Hematopoietic multipotent progenitor cell treated with erythropoietin and hydrocortisone succinate and interleukin-3 and kit ligand, for 8 days (in vitro differentiated cells): ENCODE measurements around the gene GNG10.
"Not testable (repeated sequence)": the region's sequence is repeated elsewhere in the genome, so short reads cannot be mapped to it uniquely, and the experiment has no call there.

ENCODE experiments used
- DNase-seq: peaks from one replicate; pipeline ENCODE4 v3.0.0-alpha.2; 2015

The GNG10 gene

DNA sequence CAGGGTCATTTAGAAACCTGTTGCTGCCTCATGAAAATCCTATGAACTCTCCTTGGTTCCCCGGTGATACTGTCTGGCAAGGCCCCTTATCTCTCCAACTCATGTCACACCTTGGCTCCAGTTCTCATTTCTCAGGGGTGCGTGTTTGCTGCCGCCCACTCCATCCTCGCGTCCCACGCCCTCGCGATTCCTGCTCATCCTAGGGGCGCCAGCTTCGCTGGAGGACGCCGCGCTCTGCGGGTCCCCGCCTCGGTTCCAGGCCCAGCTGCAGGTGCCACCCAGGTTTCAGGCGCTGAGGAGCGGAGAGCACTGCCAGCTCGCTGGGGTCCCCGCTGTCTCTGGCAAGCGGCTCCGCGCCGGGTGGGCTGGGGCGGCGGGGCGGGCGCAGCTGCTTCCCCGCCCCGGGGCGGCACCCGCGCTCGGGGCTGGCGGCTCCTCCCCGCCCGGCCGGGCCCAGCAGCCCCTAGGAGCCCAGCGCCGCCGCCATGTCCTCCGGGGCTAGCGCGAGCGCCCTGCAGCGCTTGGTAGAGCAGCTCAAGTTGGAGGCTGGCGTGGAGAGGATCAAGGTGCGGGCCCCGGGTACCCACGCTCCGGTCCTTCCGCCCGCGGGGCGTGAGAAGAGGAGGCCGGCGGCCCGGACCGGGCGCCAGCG, at the start of gene GNG10:
Gene GNG10 (plus strand): TSS at position 456 of the 652 bp plus-strand sequence. CDS start 30 bp downstream, at position 486.
- peak; percentile 61 for DNase-seq

DNA sequence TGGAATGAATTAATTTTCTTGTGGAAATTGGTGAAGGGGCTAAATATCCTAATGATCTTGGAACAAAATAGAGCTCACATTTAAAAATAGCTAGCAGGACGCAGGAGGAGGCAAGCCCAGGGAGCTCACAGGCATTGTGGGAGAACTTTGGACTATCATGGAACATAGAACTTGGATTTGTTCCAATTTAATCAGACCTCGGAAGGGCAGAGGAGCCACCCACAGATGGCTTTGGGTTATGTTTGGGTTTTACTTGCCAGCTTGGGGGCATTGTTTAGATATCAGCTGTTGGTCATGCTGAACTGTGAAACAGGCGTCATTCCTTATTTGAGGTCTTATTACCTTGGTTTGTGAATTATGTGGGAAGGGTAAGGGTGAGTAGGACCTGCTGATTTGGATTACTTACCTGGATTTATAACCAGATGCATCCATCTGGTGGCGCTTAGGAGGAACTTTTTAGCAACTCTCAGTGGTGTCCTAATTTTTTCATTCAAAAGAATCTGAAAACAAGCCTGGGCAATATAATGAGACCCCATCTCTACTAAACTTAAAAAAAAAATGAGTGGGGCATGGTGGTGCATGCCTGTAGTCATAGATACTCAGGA, 47.9 kb upstream of the GNG10 start:
- no peak for DNase-seq

DNA sequence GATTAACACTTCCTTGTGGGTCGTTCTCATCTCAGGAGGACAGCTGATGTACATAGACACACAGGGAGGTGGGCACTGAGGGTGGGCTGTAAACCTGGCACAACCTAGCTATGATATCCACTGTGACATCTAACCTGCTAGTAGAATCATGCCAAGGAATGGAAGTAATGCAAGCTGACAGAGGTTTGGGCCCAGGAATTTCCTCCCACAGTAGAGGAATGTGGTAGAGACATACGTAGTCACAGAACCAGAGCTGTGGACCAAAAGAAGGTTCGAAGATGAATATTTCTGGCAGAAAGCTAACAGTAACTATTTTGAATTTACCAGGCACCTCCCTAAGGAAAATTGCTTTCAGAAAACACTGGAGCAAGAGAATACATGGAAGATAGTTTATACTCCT, 45.5 kb upstream of the GNG10 start:
- DNase-seq = no peak

DNA sequence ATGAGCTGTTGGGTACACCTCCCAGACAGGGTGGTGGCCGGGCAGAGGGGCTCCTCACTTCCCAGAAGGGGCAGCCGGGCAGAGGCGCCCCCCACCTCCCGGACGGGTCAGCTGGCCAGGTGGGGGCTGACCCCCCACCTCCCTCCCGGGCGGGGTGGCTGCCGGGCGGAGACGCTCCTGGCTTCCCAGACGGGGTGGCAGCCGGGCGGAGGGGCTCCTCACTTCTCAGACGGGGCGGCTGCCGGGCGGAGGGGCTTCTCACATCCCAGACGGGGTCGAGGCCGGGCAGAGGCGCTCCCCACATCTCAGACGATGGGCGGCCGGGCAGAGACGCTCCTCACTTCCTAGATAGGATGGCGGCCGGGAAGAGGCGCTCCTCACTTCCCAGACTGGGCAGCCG, 44.1 kb upstream of the GNG10 start:
- not testable (repeated sequence) for DNase-seq

DNA sequence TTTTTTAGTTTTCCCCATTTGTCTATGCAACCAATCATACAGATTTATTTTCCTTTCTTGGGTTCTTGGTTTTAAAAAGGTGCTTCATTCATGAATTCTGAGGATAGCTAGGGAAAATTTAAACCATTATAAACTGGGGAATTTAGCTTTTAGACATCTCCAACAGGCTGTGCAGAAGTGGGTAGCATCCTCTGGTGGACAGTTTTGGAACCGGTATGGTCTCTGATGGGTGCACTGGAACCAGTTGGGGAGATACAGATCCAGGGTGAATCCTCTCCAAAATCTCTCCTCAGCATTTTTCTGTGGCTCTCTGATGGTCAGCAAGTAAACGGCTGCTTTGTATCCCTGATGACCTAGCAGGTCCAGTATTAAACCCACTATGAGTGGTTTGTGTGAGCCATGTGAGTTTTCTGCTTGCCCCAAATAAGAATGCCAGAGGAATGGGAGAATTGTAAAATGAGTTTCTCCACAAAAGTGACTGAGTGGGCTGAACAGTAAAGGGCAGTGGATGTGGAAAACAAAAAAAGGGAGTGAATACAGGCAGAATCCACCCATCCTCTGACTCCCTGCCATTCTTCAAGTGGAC, 39.4 kb upstream of the GNG10 start:
- no peak for DNase-seq

DNA sequence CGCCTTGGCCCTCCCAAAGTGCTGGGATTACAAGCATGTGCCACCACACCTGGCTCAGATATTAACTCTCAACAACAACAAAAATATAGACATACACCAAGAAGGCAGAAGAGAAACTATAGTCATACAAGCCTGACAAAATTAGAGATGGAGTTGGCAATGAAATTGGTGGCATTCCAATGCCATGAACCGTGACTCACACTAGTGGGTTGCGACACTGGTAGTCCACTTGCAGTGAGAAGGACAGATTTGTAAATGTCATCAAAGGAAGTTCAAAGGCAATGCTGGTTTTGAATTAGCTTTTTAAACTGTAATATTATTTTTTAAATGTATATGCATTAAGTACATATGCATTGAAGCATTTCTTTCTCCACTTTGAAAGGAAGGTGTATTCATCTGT, 38.8 kb upstream of the GNG10 start:
- DNase-seq = no peak

DNA sequence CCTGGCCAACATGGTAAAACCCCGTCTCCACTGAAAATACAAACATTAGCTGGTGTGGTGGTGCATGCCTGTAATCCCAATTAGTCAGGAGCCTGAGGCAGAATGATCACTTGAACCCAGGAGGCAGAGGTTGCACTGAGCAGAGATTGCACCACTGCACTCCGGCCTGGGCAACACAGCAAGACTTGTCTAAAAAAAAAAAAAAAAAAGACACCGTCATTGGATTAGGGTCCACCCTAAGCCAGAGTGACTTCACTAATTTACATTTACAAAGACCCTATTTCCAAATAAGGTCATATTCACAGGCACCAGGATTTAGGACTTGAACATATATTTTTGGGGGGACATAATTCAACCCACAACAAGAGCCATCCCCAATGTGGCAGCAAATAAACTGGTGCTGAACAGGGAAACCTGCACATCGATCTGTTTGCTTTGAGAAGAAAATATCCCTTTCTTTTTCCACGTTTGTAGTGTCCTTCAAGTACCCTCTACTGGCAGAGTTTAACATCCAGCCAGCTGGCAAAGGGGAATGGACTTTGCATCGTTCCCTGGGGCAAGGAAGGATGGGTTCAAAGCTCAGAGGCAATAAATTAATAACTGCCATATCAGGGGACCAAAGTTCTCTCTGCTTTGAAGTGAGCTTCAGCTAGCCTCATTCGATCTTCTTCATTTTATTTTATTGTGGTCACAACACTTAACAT, 34.0 kb upstream of the GNG10 start:
- no peak for DNase-seq

DNA sequence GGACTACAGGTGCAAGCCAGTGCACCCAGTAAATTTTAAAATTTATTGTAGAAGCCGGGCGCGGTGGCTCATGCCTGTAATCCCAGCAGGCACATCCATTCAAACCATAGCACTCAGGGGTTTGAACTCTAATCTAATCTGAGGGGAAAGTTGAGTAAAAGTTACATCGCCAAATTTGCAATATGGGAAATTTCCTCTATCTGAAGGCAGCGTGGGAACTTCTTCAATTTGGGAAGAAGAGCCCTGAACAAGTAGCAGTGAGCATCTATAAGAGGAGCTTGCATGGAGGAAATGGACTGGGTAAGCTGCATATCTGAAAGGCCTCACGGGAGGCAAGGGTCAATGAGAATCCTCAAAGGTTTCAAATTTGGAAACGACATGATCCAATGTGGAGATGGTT, 33.0 kb upstream of the GNG10 start:
- DNase-seq = no peak

DNA sequence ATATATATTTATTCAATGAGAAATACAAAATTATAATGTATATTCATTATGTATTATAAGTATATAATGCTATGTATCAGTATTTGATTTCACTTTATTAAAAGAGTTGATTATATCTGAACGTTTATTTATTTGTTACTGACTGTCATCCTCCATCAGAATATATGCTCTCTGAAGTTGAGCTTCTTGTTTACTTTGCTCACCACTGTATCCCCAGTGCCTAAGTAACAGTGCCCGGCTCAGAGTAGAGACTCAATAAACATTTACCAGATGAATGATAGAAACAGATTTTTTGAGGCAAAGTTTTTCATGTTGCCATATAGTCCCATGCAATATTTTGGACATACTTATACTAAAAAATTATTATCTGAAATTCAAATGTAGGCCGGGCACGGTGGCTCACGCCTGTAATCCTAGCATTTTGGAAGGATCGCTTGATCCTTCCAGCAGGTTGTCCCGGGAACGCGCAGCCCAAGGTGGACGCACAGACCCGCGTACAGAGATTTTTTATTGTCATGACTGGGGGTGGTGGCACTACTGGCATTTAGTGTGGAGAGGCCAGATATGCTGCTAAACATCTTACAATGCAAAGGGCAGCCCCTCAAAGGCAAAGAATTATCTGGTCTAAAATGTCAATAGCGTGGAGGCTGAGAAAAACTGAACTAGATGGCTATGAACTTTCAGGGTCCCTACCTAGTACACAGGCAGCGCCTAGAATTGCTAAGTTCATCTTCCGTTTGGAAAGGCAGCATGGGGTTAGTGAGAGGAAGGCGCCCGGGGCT, 31.0 kb upstream of the GNG10 start:
- no peak for DNase-seq

DNA sequence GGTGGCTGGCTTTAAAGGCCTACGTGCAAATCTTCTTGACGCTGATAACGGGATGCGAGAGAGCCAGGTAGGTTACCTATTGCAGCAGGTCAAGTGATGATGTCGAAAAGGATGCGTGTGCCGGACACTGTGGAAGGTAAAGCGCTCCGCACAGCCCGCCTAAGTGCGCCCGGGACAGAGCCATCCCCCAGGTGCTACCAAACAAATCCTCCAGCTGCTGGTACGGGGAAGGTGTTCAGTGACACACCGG, 30.5 kb upstream of the GNG10 start:
- DNase-seq = no peak

DNA sequence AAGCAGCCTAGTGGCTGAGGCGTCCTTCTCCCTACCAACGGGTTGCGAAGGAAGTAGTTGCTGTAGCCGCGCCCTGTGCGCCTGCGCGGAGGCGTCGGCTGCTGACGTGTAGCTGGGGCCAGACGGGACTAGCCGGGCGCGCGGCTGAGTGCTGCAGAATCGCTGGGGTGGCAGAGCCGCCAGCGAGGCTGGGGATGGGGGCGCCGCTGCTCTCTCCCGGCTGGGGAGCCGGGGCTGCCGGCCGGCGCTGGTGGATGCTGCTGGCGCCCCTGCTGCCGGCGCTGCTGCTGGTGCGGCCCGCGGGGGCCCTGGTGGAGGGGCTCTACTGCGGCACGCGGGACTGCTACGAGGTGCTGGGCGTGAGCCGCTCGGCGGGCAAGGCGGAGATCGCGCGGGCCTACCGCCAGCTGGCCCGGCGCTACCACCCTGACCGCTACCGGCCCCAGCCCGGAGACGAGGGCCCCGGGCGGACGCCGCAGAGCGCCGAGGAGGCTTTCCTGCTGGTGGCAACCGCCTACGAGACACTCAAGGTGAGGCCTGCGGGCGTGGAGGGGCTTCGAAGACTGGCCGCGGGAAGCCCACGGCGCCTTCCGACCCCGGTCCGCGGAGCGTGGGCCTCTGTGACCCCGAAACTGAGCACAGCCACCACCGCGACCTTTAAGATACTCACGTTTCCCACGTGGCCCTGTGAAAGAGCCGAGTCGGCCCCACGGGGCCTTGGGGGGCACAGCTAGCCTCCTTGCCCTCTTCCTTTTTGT, 30.0 kb upstream of the GNG10 start, which contains the start of gene DNAJC25:
Gene DNAJC25 (plus strand): TSS at position 121 of the 758 bp plus-strand sequence. CDS start 74 bp downstream, at position 195.
- DNase-seq = peak; percentile 98

DNA sequence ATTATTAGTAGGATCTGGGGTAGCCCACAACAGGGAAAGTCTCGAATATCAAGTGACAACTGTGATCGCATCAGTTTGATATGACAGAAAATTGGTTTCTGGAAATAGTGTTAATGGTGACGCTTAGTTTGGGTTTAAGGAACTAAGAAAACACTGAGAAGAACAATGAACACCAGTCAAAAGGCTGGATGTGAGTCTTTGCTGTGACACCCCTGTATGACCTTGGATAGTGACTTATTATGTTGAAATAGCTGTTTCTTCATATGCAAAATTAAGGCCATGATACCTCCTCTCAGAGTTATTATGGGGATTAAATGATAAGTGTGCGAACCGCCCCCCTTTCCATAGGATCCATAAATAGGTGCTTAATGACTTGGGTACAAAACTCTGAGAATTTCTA, 29.3 kb upstream of the GNG10 start:
- peak; percentile 11 for DNase-seq

DNA sequence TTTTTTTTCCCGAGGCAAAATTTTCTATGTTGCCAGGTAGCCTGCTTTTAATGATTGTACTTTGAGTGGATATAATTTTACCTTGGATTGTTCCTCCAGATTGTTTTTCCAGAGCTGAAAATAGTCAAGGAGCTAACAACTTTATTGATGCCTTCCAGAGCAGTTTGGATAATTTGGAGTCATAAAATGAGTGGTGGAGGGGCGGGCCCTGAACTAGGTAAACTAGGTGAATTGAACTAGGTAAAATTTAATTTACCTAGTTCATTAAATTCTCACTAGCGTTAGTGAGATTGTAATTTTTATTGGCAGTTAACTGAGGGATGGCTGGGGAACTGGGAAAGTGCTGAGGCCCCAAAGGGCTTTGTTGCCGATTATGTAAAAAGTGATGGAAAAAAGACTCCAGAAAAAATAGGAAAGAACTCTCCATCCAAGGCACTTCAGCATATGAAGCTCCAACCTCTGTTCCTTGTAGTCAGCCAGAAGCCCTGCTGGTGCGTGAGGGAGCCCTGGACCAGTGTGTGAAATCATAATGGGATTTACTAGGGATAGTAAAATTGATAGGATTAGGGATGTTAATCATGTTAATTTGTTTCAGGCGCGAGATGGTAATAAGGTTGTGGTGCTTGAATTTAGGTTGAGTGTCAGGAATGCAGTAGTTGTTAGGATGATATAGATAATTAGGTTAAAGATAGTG, 28.6 kb upstream of the GNG10 start:
- DNase-seq = no peak

DNA sequence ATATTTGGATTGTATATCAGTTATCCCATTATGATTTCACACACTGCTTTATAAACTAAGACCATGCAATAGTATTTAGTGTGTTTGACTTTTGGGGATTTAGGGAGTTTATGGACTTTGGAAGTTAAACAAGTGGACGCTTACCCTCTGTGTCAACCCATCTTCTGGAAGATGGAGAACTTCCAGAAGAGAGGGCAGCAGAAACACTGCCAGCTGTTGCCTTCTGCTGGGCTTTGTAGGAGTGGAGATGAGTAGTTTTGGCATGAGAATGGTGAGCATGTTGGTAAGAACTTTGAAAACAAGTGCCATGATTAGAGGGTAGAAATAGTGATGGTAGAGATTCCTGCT, 28.0 kb upstream of the GNG10 start:
- no peak for DNase-seq

DNA sequence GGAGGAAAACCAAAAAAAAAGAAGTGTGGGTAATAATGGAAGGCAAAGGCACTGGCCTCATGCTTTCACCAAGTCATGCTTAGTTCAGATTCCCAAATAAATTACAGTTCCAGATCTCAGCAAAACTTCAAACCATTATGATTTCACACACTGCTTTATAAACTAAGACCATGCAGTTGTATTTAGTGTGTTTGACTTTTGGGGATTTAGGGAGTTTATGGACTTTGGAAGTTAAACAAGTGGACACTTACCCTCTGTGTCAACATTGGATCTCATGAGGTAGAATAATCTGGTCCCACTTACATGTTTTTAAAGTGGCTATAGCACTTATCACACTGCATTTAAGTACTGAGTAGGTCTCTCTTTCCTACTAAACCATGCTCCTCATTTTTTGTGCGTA, 26.5 kb upstream of the GNG10 start:
- no peak for DNase-seq

DNA sequence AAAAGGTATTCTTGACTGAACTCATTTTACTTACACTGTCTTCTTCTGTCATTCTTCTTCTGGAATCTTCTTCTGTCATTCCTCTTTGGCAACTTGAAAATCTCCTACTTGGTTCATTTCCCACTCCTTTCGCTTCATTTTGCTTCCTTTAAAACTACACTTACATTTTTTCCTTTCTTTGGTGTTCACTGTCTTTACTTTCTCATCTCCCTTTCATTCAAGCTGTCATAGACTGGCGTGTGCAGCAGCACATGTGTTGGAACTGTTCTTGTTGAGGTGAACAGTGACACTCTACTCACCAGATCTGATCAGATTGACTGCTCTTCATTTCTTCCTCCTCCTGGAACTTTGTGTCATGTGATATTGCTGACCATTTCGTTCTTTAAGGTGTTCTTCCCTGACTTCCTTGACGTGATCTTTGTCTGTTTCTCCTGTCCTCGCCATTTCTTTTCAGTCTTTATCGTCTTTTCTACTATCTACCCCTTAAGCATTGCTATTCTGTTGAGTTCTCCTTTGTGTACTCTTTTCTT, 23.9 kb upstream of the GNG10 start:
- no peak for DNase-seq

DNA sequence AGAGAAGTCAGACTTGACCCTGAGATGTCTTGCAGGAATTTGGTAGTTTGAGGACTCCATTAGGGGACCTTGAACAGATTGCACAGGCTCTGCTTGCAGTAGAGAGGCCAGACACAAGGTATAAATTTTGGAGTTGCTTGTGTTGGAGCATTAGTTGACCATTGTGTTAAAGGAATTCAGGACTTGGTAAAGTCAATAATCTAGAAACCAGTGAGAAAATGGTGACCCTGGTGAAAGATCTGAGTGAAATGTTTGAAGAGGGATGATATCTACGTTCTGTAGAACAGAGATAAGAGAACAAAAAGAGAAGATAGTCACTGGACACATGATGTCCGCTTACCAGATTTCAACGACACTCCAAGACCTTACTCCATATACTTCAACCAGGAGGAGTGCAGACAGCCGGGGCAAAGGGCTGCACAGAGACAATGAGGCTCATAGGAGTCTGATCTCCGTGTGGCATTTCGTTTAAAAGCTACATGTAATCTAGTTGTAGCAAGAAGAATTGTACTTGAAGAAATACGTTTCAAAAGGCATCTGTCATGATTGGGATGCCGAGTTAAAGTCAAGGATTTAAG, 17.1 kb upstream of the GNG10 start:
- no peak for DNase-seq

DNA sequence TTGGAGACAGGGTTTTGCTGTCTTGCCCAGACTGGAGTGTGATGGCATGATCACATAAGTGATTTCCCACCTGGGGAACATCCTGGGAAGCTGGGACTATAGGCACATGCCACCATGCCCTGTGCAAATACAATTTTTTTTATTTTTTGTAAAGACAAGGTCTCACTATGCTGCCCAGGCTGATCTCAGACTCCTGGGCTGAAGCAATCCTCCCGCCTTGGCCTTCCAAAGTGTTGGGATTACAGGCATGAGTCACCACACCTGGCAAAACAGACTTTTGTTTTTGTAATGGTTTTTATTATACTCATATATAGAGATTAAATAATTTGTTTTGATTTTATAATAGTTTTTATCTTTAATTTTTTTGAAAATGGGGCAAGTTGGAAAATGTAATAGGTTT, 15.6 kb upstream of the GNG10 start:
- no peak for DNase-seq

DNA sequence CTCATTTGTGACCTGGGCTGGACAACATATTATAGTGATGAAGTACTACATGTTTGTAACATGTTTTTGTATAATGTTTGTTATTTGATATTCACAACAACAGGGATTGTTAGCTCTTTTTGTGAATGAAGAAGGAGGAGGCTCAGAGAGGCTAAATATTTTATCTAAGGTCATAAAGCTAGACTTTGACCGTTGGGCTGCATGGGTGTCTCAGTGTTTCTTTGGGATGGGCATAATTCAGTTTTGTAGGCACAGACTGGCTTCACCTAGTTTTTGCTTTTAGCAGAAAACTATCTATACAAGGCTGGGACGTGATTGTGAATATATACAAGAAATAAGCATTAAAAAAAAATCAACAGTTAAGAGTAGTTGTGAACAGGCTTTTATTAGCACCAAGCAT, 15.0 kb upstream of the GNG10 start:
- no peak for DNase-seq

DNA sequence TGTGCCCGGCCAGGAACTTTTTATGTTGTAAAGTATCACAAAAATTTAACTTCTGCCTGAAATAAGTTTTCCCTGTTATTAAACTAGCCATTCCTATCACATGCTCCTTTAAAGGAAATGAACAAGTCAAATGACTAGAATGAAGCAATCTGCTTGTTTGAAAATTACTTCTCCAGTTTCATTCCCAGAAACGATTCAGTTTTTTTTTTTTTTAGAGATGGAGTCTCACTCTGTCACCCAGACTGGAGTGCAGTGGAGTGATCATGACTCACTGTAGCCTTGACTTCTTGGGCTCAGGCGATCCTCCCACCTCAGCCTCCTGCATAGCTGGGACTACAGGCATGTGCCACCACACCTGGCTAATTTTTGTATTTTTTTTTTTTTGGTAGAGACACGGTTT, 13.3 kb upstream of the GNG10 start:
- no peak for DNase-seq

DNA sequence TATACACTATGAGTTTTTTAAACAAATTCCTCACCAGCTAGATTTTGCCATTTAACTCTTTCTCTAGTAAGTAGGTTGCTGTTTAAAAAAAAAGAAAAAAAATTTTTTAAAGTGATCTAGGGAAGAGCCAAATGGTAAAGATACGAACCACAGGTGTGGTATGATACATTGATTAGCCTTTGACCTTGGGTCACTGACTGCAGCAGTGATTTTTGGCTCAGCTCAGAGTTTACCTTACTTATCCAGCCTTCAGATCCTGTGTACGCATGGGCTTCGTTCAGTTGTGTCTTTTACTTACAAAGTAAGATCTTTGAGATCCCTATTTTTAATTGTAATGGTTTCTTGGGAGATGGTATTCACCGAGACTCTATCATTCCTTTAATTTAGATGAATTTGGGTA, 12.4 kb upstream of the GNG10 start:
- no peak for DNase-seq

DNA sequence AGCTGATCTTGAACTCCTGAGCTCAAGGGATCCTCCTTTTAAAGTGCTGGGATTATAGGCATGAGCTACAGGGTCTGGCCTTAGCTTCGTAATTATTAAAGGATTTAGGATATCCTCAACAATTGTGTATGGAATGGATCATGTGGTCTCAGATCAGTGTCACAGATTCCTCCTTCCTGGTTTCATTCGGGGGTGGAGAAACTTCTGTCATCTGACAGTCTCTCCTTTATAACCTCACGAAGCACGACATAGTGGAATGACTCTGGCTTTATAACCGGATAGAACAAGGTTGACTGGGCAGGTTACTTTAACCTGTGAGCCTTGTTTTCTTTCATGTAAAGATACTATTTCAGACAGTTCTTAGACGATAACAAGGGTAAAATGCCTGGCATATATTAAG, 4.4 kb upstream of the GNG10 start:
- DNase-seq = no peak
